Hippocampal formation (tissue), 2 donors: ENCODE data around the gene KLF16.
"Not testable (repeated sequence)": the region's sequence is repeated elsewhere in the genome, so short reads cannot be mapped to it uniquely, and the experiment has no call there.

Experiments
- DNase-seq, 2 donors: peaks; one replicate each; lab custom pipeline; 2025; lab: John Stamatoyannopoulos, UW

Gene KLF16

GRCh38 chr19:1863328-1863637, at the start of gene KLF16:
Gene KLF16, minus strand, starts transcription at chr19:1863579. Its CDS starts 82 bp downstream, at chr19:1863497.
- no peak for DNase-seq

- DNase-seq = no peak
Measured at GRCh38 chr19:1912760-1913505, 49.6 kb upstream of the KLF16 start.

GRCh38 chr19:1911995-1912394, 48.6 kb upstream of the KLF16 start:
- DNase-seq = no peak

GRCh38 chr19:1911098-1911497, 47.7 kb upstream of the KLF16 start:
- no peak for DNase-seq

- DNase-seq = peak in 1 of 2 donors; percentile 16
Measured at GRCh38 chr19:1910177-1910576, 46.8 kb upstream of the KLF16 start.

GRCh38 chr19:1909761-1910080, 46.3 kb upstream of the KLF16 start:
- no peak for DNase-seq

GRCh38 chr19:1908364-1908678, 44.9 kb upstream of the KLF16 start:
- no peak for DNase-seq

- peak in 1 of 2 donors; percentile 46 for DNase-seq
Measured at GRCh38 chr19:1907563-1908363, 44.4 kb upstream of the KLF16 start.

- DNase-seq = no peak
Measured at GRCh38 chr19:1906985-1907562, 43.7 kb upstream of the KLF16 start.

- DNase-seq = no peak
Measured at GRCh38 chr19:1905863-1906375, 42.5 kb upstream of the KLF16 start.

- peak; percentile 97 to 98 for DNase-seq
Measured at GRCh38 chr19:1905110-1905862, 41.9 kb upstream of the KLF16 start, which contains the start of the genes ADAT3 and SCAMP4. Gene ADAT3, plus strand, starts transcription at chr19:1905399. Its CDS starts 6,649 bp downstream, at chr19:1912048. Gene SCAMP4, plus strand, starts transcription at chr19:1905399. Its CDS starts 9,621 bp downstream, at chr19:1915020.

GRCh38 chr19:1904860-1905109, 41.4 kb upstream of the KLF16 start:
- DNase-seq = no peak

GRCh38 chr19:1902923-1903322, 39.5 kb upstream of the KLF16 start:
- DNase-seq = no peak

- DNase-seq = peak in 1 of 2 donors; percentile 26
Measured at GRCh38 chr19:1901940-1902404, 38.6 kb upstream of the KLF16 start.

GRCh38 chr19:1896508-1896907, 33.1 kb upstream of the KLF16 start:
- no peak for DNase-seq

- no peak for DNase-seq
Measured at GRCh38 chr19:1893791-1894190, 30.4 kb upstream of the KLF16 start.

- no peak for DNase-seq
Measured at GRCh38 chr19:1889907-1890306, 26.5 kb upstream of the KLF16 start.

GRCh38 chr19:1888385-1888784, 25.0 kb upstream of the KLF16 start:
- no peak for DNase-seq

- DNase-seq = not testable (repeated sequence)
Measured at GRCh38 chr19:1886360-1886759, 23.0 kb upstream of the KLF16 start.

- DNase-seq = peak; percentile 83 to 91
Measured at GRCh38 chr19:1885398-1886119, 22.2 kb upstream of the KLF16 start, which contains the start of gene ABHD17A. Gene ABHD17A, minus strand, starts transcription at chr19:1885496. Its CDS starts 3,930 bp downstream, at chr19:1881566.

- no peak for DNase-seq
Measured at GRCh38 chr19:1884719-1885334, 21.4 kb upstream of the KLF16 start.
